WTC11 (cell line): Measurements from ENCODE around the gene TBC1D14. TPM values are rescaled to one million over a fixed set of nuclear protein-coding genes. Genes with fewer than 3 reads are reported as not detected.

Experiments
- AFF4 ChIP-seq: sonication (generic); formaldehyde crosslinking; IDR thresholded peaks from 2 replicates; pipeline ENCODE4 v1.8.1; 2023; ENCODE audit warnings: mild to moderate bottlenecking, missing genetic modification reagents, borderline replicate concordance
- ATF6 ChIP-seq: sonication (generic); formaldehyde crosslinking; IDR thresholded peaks from 2 replicates; pipeline ENCODE4 v1.8.1; 2023; ENCODE audit warnings: mild to moderate bottlenecking, missing genetic modification reagents
- CTCF ChIP-seq: fragments of 200-600 bp; IDR thresholded peaks from 2 replicates; pipeline ENCODE4 v1.8.0; 2022; ENCODE audit warnings: antibody characterized with exemption
- E2F4 ChIP-seq: sonication (generic); formaldehyde crosslinking; IDR thresholded peaks from 2 replicates; pipeline ENCODE4 v1.8.1; 2022; ENCODE audit warnings: low read depth, mild to moderate bottlenecking, moderate library complexity, missing genetic modification reagents, borderline replicate concordance
- FOXJ3 ChIP-seq: sonication (generic); formaldehyde crosslinking; IDR thresholded peaks from 2 replicates; pipeline ENCODE4 v1.9.0; 2021; ENCODE audit warnings: missing genetic modification reagents, mild to moderate bottlenecking, borderline replicate concordance
- GABPB1 ChIP-seq: sonication (generic); formaldehyde crosslinking; IDR thresholded peaks from 2 replicates; pipeline ENCODE4 v1.8.1; 2023; ENCODE audit warnings: mild to moderate bottlenecking, missing genetic modification reagents
- IRF1 ChIP-seq: sonication (generic); formaldehyde crosslinking; IDR thresholded peaks from 2 replicates; pipeline ENCODE4 v1.8.0; 2023; ENCODE audit warnings: missing genetic modification reagents
- KAT7 ChIP-seq: sonication (generic); formaldehyde crosslinking; IDR thresholded peaks from 2 replicates; pipeline ENCODE4 v1.8.1; 2023; ENCODE audit warnings: missing genetic modification reagents, mild to moderate bottlenecking, borderline replicate concordance
- NFYB ChIP-seq: sonication (generic); formaldehyde crosslinking; conservative IDR thresholded peaks from 2 replicates; pipeline ENCODE4 v1.8.0; 2022; ENCODE audit warnings: low read depth, missing genetic modification reagents
- NR2C2 ChIP-seq: sonication (generic); formaldehyde crosslinking; IDR thresholded peaks from 2 replicates; pipeline ENCODE4 v1.8.0; 2022; ENCODE audit warnings: mild to moderate bottlenecking, missing genetic modification reagents
- PRRX2 ChIP-seq: fragments of 250-450 bp; sonication (Bioruptor Pico); IDR thresholded peaks from 2 replicates; pipeline ENCODE4 v1.8.0; 2021; ENCODE audit warnings: mild to moderate bottlenecking
- STAT6 ChIP-seq: sonication (generic); formaldehyde crosslinking; conservative IDR thresholded peaks from 2 replicates; pipeline ENCODE4 v1.8.1; 2023; ENCODE audit warnings: mild to moderate bottlenecking, low read depth, missing genetic modification reagents, moderate library complexity
- TEAD1 ChIP-seq: sonication (generic); formaldehyde crosslinking; IDR thresholded peaks from 2 replicates; pipeline ENCODE4 v1.8.0; 2022; ENCODE audit warnings: mild to moderate bottlenecking, missing genetic modification reagents
- USF1 ChIP-seq: sonication (generic); formaldehyde crosslinking; IDR thresholded peaks from 2 replicates; pipeline ENCODE4 v1.8.0; 2022; ENCODE audit warnings: mild to moderate bottlenecking, missing genetic modification reagents
- ZBTB21 ChIP-seq: sonication (generic); formaldehyde crosslinking; IDR thresholded peaks from 2 replicates; pipeline ENCODE4 v1.8.1; 2023; ENCODE audit warnings: mild to moderate bottlenecking, missing genetic modification reagents, borderline replicate concordance
- ZNF138 ChIP-seq: sonication (generic); formaldehyde crosslinking; conservative IDR thresholded peaks from 2 replicates; pipeline ENCODE4 v1.8.1; 2022; ENCODE audit warnings: mild to moderate bottlenecking, moderate library complexity, missing genetic modification reagents
- ZNF425 ChIP-seq: fragments of 250-450 bp; sonication (Bioruptor Pico); conservative IDR thresholded peaks from 2 replicates; pipeline ENCODE4 v1.9.0; 2021; ENCODE audit warnings: mild to moderate bottlenecking
- ZSCAN18 ChIP-seq: fragments of 250-450 bp; sonication (Bioruptor Pico); IDR thresholded peaks from 2 replicates; pipeline ENCODE4 v2.1.2; 2022; ENCODE audit warnings: mild to moderate bottlenecking, moderate library complexity
- total RNA-seq: library from RNA; stranded (reverse); gene quantifications from 3 replicates; pipeline ENCODE4 v1.2.3, GENCODE V29; 2021

Gene TBC1D14
- total RNA-seq, 1 experiment from 2014 or later, result 45.1 TPM

- no peak for TF ChIP-seq ATF6
- TF ChIP-seq ZNF138 (CRISPR knock-in tag), result no peak
- TF ChIP-seq ZNF425 (CRISPR knock-in tag), result no peak
- no peak for TF ChIP-seq PRRX2 (CRISPR knock-in tag)
- TF ChIP-seq ZSCAN18 (CRISPR knock-in tag), result no peak
- TF ChIP-seq NFYB (CRISPR knock-in tag), result peak; percentile 77
- no peak; the same call in 1 of the 2 replicates for TF ChIP-seq GABPB1
- TF ChIP-seq CTCF, result no peak
- TF ChIP-seq IRF1 (CRISPR knock-in tag), result peak; percentile 42; the same call in 1 of the 2 replicates
- TF ChIP-seq TEAD1 (CRISPR knock-in tag), result no peak; the same call in 1 of the 2 replicates
- 0 out of 2 replicates have a peak, but pooled peaks have one; percentile 47 for TF ChIP-seq ZBTB21 (CRISPR knock-in tag)
- 0 out of 2 replicates have a peak, but pooled peaks have one; percentile 19 for TF ChIP-seq NR2C2 (CRISPR knock-in tag)
- TF ChIP-seq AFF4 (CRISPR knock-in tag), result no peak
- 0 out of 2 replicates have a peak, but pooled peaks have one; percentile 55 for TF ChIP-seq STAT6 (CRISPR knock-in tag)
- no peak for TF ChIP-seq E2F4 (CRISPR knock-in tag)
- TF ChIP-seq FOXJ3 (CRISPR knock-in tag), result no peak
- TF ChIP-seq USF1 (CRISPR knock-in tag), result 0 out of 2 replicates have a peak, but pooled peaks have one; percentile 18
- TF ChIP-seq KAT7 (CRISPR knock-in tag), result no peak
Measured at GRCh38 chr4:7067452-7068278, 158.0 kb downstream of the TBC1D14 start, which contains the start of gene GRPEL1 (continued).
